ENCODE data around the gene XPO1. TPM values are rescaled to one million over a fixed set of nuclear protein-coding genes. Genes with fewer than 3 reads are reported as not detected.
"Not testable (repeated sequence)": the region's sequence is repeated elsewhere in the genome, so short reads cannot be mapped to it uniquely, and the experiment has no call there.

XPO1 gene, protein sequence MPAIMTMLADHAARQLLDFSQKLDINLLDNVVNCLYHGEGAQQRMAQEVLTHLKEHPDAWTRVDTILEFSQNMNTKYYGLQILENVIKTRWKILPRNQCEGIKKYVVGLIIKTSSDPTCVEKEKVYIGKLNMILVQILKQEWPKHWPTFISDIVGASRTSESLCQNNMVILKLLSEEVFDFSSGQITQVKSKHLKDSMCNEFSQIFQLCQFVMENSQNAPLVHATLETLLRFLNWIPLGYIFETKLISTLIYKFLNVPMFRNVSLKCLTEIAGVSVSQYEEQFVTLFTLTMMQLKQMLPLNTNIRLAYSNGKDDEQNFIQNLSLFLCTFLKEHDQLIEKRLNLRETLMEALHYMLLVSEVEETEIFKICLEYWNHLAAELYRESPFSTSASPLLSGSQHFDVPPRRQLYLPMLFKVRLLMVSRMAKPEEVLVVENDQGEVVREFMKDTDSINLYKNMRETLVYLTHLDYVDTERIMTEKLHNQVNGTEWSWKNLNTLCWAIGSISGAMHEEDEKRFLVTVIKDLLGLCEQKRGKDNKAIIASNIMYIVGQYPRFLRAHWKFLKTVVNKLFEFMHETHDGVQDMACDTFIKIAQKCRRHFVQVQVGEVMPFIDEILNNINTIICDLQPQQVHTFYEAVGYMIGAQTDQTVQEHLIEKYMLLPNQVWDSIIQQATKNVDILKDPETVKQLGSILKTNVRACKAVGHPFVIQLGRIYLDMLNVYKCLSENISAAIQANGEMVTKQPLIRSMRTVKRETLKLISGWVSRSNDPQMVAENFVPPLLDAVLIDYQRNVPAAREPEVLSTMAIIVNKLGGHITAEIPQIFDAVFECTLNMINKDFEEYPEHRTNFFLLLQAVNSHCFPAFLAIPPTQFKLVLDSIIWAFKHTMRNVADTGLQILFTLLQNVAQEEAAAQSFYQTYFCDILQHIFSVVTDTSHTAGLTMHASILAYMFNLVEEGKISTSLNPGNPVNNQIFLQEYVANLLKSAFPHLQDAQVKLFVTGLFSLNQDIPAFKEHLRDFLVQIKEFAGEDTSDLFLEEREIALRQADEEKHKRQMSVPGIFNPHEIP (N-terminal part only)
- polyA plus RNA-seq (2012; ENCODE audit: insufficient read depth, insufficient read length) = 187 TPM

DNA sequence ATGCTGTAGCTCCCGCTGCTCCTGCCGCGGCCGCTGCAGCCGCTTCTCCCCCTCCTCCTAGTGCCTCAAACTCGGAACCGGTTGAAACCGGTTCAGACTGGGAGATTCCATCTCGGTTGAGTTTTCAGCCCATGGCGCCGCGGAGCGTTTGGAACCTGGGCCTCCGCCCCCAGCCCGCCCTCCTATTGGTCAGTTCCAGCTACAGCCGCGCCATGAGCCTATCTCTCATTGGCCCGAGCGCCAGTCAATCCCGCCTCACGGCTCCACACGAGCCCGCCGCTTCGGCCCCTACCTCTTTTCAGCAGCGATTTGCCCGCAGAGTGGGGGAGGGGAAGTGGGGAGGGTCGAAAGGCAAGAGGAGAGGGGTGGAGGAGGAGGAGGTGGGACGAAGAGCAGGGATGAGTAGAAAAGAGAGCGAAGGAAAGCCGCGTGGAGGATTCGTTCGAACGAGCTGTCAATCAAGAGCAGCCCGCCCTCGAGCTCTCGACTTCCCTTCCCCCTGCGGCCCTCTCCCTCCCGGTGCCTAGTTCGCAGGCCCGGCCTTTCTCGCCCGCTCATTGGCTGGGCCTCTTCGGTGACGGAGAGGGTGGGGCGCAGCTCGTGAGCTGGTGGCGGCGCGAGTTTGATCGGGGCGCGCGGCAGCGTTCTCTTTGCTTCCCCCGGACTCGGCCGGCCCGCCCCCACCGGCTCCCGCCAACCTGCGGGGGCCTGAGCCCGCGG lies at the start of gene XPO1:
TSS of gene XPO1 (minus strand) at position 157 of the 720 bp plus-strand sequence. CDS start 4,459 bp downstream, outside the sequence.
- peak within 1 kb of the TSS; percentile 90 for H3K4me3 ChIP-seq (ENCODE audit: low read length)
- peak; percentile 99 for DNase-seq (ENCODE audit: low read depth, low spot score)

DNA sequence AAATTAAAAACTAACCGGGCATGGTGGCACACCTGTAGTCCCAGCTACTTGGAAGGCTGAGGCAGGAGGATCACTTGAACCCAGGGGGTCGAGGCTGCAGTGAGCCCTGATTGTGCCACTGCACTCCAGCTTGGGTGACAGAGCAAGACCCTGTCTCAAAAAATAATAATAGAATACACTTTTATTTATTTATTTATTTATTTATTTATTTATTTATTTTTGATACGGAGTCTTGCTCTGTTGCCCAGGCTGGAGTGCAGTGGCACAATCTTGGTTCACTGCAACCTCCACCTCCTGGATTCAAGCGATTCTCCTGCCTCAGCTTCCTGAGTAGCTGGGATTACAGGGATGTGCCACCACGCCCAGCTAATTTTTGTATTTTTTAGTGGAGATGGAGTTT lies 48.8 kb upstream of the XPO1 start:
- not testable (repeated sequence) for H3K4me3 ChIP-seq (ENCODE audit: low read length); DNase-seq (ENCODE audit: low read depth, low spot score)

DNA sequence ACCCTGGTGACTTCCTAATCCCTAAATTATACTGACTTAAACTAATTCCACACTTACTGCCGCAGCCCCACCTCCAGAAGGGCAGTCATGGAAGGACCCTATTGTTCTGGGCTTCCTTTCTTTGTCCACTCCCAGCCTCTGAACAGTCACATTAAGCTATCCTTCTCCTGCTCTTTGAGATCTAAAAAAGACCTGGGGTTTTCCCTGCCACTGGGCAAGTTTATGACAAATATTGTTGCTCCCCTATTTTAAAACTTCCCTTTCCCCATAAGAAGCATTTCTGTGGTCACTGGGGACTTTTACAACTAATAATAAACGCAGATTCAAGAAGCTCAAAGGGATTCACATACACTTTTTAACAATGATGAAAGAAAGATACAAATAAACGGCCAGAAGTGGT lies 47.2 kb upstream of the XPO1 start:
- H3K4me3 ChIP-seq (ENCODE audit: low read length) = no peak overlapping the region

DNA sequence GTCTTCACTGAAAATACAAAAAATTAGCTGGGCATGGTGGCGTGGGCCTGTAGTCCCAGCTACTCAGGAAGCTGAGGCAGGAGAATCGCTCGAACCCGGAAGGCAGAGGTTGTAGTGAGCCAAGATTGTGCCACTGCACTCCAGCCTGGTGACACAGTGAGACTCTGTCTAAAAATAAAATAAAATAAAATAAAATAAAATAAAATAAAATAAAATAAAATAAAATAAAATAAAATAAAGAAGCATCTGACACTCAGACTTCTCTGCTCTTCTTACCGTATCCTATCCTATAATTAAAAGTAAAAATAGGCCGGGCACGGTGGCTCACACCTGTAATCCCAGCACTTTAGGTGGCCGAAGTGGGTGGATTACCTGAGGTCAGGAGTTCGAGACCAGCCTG lies 46.2 kb upstream of the XPO1 start:
- not testable (repeated sequence) for DNase-seq (ENCODE audit: low read depth, low spot score); H3K4me3 ChIP-seq (ENCODE audit: low read length)

More for the DNA sequence above, 47.2 kb upstream of the XPO1 start:
- no peak for DNase-seq (ENCODE audit: low read depth, low spot score)

DNA sequence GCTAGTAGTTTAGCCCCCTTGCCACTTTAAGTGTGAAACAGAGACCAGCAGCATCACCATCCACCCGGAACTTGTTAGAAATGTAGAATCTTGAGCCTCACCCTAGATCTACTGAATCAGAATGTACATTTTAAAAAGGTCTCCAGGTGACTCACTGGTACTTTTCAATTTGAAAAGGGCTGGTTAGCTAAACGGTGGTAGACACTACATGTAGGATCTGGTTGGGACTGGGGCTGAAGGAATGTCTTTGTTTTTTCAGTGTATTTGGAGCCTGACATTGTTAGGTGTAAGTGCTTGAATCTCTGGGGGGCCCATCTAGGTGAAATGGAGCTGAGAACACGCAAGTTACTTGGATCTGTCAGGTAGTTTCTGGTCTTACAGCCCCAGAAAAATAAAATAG lies 44.0 kb upstream of the XPO1 start:
- H3K4me3 ChIP-seq (ENCODE audit: low read length) = no peak overlapping the region
- DNase-seq (ENCODE audit: low read depth, low spot score) = no peak

DNA sequence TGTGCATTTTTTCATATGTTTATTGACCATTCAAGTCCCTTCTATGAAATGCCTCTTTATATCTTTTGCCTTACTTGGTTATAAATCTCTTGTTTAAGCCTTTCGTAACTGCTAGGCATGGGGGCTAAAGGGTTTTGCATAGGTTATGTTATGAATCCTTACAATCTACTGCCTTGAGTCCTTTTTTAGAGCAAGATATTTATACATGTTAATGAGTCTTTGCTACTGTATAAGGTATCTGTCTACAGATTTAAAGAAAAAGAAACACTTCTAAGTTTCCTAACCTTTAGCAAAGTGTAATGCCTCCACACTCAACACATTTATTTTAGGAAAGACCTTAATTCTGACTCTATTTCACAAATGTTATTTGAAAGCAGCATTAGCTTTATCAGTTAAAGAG lies 43.6 kb upstream of the XPO1 start:
- DNase-seq (ENCODE audit: low read depth, low spot score) = no peak
- no peak overlapping the region for H3K4me3 ChIP-seq (ENCODE audit: low read length)

DNA sequence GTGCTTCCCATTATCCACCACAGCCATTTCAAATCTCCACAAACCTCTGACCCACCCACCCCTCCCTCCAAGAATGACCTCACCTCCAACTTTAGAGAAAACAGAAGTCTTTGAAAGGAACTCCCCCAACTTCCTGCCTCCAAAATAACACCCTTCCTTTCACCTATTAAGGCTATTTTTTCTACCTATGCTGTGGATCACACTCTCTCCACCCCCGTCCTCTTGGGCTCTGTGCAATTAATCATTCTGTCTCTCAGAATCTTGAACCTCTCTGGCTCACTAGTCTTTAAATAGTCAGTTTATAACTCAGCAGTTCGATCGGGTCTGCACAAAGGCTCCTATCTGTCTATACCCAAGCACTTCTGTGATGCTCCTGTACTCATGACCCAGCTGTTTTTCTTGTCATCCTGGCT lies 37.3 kb upstream of the XPO1 start:
- DNase-seq (ENCODE audit: low read depth, low spot score) = no peak

DNA sequence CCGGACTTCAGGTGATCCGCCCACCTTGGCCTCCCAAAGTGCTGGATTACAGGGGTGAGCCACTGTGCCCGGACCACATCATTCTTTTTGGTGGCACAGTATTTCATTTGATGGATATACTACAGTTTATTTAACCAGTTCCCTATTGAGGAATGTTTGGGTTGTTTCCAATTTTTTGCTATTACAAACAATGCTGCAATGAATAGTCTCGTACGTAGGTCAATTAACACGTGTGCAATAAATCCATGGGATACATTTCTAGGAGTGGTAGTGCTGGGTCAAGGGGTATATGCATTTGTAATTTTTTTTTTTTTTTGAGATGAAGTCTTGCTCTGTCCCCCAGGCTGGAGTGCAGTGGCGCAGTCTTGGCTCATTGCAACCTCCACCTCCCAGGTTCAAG lies 28.4 kb upstream of the XPO1 start:
- no peak overlapping the region for H3K4me3 ChIP-seq (ENCODE audit: low read length)
- DNase-seq (ENCODE audit: low read depth, low spot score) = no peak

More for the DNA sequence above, 37.3 kb upstream of the XPO1 start:
- no peak overlapping the region for H3K4me3 ChIP-seq (ENCODE audit: low read length)

DNA sequence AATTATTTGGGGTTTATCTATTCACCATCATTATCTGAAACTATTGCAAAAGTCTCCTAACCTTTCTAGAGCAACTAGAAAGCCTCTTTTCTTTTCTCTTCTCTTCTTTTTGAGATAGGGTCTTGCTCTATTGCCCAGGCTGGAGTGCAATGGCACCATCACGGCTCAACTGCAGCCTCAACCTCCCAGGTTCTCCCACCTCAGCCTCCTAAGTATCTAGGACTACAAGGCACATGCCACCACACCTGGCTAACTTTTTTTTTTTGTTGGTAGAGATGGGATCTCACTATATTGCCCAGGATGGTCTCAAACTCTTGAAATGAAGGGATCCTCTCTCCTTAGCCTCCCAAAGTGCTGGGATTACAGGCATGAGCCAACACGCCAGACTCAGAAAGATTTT lies 24.5 kb upstream of the XPO1 start:
- H3K4me3 ChIP-seq (ENCODE audit: low read length) = no peak overlapping the region
- DNase-seq (ENCODE audit: low read depth, low spot score) = no peak

DNA sequence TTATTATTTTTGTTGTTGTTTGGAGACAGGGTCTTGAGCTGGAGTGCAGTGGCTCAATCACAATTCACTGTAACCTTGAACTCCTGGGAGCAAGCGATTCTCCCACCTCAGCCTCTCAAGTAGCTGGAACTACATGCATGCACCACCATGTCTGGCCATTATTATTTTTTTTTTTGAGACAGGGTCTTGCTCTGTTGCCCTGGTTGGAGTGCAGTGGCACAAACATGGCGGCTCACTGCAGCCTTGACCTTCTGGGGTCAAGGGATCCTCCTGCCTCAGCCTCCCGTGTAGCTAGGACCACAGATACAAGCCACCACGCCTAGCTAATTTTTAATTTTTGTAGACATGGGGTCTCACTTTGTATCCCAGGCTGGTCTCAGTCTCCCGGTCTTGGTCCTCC lies 20.0 kb upstream of the XPO1 start:
- no peak for DNase-seq (ENCODE audit: low read depth, low spot score)
- H3K4me3 ChIP-seq (ENCODE audit: low read length) = no peak overlapping the region

DNA sequence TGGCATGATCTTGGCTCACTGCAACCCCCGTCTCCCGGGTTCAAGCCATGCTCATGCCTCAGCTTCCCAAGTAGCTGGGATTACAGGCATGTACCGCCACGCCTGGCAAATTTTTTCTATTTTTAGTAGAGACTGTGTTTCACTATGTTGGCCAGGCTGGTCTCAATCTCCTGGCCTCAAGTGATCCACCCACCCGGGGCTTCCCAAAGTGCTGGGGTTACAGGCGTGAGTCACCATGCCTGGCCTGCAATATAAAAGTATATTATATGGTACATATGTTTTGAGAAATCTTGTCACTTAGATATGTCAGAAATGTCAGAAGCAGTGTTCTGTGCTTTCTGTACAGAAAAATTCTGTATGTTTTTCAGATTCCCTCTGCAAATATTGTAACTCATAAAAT lies 19.2 kb upstream of the XPO1 start:
- no peak overlapping the region for H3K4me3 ChIP-seq (ENCODE audit: low read length)
- DNase-seq (ENCODE audit: low read depth, low spot score) = no peak

DNA sequence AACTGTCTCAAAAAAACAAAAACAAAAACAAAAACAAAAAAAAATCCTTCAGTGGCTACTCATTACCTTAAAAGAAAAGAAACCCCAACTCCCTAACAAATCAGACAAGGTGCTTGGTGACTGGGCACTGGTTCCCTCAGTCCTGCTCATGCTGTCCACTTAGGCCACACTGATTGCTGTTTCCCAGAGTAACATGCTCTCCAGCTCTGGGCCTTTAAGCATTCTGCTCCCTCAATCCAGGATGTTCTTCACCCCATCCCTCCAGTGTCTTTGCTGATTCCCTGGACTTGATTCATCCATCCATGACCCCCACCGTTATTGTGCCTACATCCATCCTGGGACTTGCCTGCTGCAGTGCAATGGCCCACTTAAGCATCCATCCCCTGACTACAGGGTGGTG lies 16.4 kb upstream of the XPO1 start:
- no peak for DNase-seq (ENCODE audit: low read depth, low spot score)

DNA sequence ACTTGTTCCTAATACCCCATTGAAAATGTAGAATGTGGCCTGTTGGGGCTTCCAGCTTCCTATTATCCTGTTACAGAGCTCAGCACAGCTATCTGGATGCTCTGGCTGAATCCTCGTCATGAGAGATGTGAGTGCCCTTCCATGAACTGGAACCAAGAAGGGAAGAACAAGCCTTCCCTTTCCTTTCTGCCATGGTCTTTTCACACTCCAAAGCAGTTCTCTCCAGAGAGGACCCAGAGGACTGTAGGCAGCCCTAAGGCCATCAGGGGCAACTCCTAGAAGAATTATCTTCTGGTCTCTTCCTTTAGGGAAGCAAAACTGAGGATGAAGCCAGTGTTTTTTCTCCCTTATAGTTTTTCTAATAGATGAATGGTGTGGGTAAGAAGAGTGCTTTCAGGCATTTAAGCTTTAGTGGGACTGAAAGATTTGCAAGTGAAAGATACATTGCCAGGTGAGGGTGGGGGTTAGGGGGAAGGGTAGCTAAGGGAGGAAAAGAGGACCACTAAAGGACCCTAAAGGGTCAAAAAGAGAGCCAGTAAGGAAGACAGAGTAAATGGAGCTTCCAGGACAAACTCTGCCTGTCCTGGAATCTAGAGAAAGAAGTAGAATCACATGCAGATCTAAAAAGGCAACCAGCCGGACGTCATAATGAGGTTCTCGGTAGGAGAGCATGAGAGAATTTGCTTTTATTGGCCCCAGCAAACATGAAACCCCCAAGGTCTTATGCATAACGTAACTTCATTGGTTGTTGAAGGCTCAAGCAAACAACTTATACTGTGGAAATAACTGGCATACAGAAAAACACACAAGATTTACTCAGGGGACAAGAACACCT lies 12.4 kb upstream of the XPO1 start:
- H3K4me3 ChIP-seq (ENCODE audit: low read length) = no peak overlapping the region

More for the DNA sequence above, 16.4 kb upstream of the XPO1 start:
- H3K4me3 ChIP-seq (ENCODE audit: low read length) = no peak overlapping the region

DNA sequence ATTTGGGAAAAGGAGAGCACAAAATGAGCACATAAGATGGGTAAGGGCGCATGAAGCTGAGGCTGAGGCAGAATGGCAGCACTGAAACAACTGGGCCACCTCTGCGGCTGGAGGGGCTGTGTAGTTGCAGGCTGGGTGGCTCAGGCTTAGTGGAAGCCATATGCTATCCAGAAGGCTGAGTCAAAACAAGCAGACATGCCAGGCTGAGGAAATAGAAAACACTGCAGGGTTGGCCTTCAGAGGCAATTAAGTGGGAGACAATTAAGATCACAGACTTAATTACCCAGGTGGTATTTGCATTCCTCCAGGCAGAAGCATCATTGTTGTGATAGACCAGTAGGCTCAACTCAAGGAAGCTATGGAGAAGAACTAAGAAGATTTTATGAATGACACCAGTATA lies 11.4 kb upstream of the XPO1 start:
- no peak overlapping the region for H3K4me3 ChIP-seq (ENCODE audit: low read length)
- DNase-seq (ENCODE audit: low read depth, low spot score) = no peak

More for the DNA sequence above, 12.4 kb upstream of the XPO1 start:
- DNase-seq (ENCODE audit: low read depth, low spot score) = no peak

DNA sequence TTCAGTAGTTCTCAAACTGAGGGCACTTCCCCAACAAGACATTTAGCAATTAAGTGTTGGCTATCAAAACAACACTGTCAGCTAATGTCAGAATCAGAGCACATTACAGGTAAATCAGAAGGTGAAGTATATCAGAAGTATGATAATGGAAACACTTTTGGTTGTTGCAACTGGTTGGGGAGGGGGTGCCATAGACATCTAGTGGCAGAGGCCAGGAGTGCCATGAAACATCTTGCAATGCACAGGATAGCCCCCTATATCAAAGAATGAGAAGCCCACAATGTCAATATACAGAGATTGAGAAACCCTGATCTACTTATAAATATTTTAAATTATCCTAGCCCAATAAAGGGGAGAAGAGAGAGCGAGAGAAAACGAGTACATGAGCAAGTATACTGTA lies 4.9 kb upstream of the XPO1 start:
- DNase-seq (ENCODE audit: low read depth, low spot score) = no peak
- no peak overlapping the region for H3K4me3 ChIP-seq (ENCODE audit: low read length)

DNA sequence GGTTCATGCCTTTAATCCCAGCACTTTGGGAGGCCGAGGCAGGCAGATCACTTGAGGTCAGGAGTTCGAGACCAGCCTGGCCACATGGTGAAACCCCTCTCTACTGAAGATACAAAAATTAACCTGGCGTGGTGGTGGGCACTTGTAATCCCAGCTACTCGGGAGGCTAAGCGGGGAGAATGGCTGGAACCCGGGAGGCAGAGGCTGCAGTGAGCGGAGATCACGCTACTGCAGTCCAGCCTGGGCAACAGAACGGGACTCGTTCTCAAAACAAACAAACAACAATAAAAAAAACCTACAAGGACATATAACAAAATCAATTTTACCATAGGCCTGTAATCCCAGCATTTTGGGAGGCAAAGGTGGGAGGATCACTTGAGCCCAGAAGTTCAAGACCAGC lies 2.0 kb upstream of the XPO1 start:
- not testable (repeated sequence) for DNase-seq (ENCODE audit: low read depth, low spot score); H3K4me3 ChIP-seq (ENCODE audit: low read length)

DNA sequence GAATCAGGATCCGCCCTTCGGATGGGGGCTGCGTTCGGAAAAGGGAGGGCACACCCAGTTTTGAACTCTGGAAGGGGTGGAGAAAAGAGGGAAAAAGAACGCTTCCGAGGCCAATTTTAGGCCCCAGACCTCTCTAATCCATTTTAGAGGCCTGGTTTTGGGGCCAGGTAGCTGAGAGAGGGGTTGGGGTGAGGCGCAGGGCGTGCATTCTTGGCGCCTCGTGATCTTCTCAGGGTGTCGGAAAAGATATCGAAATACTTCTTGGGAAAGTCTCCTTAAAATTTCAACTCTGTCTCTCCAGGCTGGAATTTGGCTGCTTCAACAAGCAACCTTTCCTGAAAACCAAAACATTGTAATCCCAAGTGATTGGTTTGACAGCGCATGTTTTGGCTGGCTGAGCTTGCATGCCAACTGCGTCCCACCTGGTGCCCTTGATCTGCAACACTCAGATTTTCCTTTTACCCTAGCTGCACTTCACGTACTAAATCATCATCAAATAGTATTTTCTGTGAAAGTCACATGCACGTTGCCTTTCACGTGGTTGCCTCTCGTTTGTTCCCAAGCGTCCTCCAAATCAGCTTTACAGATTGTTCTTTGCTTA lies 864 bp upstream of the XPO1 start:
- DNase-seq (ENCODE audit: low read depth, low spot score) = peak; percentile 80
- H3K4me3 ChIP-seq (ENCODE audit: low read length) = peak overlapping the region; percentile 90

DNA sequence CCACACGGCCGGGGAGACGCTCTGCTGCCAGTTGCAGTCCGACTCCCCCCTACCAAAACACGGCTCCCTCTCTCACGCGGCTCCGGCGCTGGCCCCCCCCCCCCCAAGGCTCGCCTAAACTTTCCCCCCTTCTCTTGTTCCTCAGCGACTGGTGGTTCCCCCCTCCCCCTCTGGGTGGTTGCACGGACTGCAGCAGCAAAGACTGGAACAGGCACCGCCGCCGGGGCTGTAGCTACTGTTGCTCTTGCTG lies 281 bp downstream of the XPO1 start:
- no peak for DNase-seq (ENCODE audit: low read depth, low spot score)

More for the DNA sequence above, 281 bp downstream of the XPO1 start:
- H3K4me3 ChIP-seq (ENCODE audit: low read length) = peak overlapping the region; percentile 90
